22Rv1 (cell line): ENCODE data around the gene SLC51B.
"Not testable (repeated sequence)": the region's sequence is repeated elsewhere in the genome, so short reads cannot be mapped to it uniquely, and the experiment has no call there.

Experiments used
- H3K27ac ChIP-seq: fragments of 450-650 bp; 2 replicates; pipeline ENCODE4 v1.5.1; 2017
- CTCF ChIP-seq: fragments of 450-650 bp; IDR thresholded peaks from 2 replicates; pipeline ENCODE4 v1.5.1; 2017; ENCODE audit warnings: mild to moderate bottlenecking
- ZFX ChIP-seq: fragments of 450-650 bp; IDR thresholded peaks from 2 replicates; pipeline ENCODE4 v1.6.1; 2017; ENCODE audit warnings: antibody characterized with exemption, borderline replicate concordance

SLC51B gene

GRCh38 chr15:65041787-65042186 lies 3.4 kb upstream of the SLC51B start:
- TF ChIP-seq ZFX (no peak), CTCF (no peak)
- H3K27ac ChIP-seq = no peak overlapping the region

GRCh38 chr15:65042776-65043327 lies 2.3 kb upstream of the SLC51B start:
- TF ChIP-seq CTCF (no peak), ZFX (no peak)
- no peak overlapping the region for H3K27ac ChIP-seq

GRCh38 chr15:65044218-65044617 lies 969 bp upstream of the SLC51B start:
- not testable (repeated sequence) for H3K27ac ChIP-seq

GRCh38 chr15:65048241-65048640 lies 3.1 kb downstream of the SLC51B start:
- no peak overlapping the region for H3K27ac ChIP-seq
- TF ChIP-seq ZFX = no peak

- no peak overlapping the region for H3K27ac ChIP-seq
- TF ChIP-seq CTCF (no peak), ZFX (no peak)
Measured at GRCh38 chr15:65049418-65049840, 4.2 kb downstream of the SLC51B start.

GRCh38 chr15:65050270-65050669 lies 5.1 kb downstream of the SLC51B start:
- TF ChIP-seq CTCF = no peak
- no peak for TF ChIP-seq ZFX
- no peak overlapping the region for H3K27ac ChIP-seq

- TF ChIP-seq CTCF (no peak), ZFX (no peak)
- no peak overlapping the region for H3K27ac ChIP-seq
Measured at GRCh38 chr15:65051266-65051665, 6.1 kb downstream of the SLC51B start.

GRCh38 chr15:65052956-65053355 lies 7.8 kb downstream of the SLC51B start:
- no peak overlapping the region for H3K27ac ChIP-seq
- no peak for TF ChIP-seq ZFX
- TF ChIP-seq CTCF = no peak
